AML-193 (cell line): ENCODE data around the gene SLCO2A1.
A peak's percentile ranks its signal among the peaks of the same experiment; 100 is the strongest.

Source experiments
- DNase-seq, 2 experiments: peaks; one replicate each; lab custom pipeline; 2025; lab: John Stamatoyannopoulos, UW

The SLCO2A1 gene

GRCh38 chr3:133999891-134000685 is 29.6 kb downstream of the SLCO2A1 start:
- DNase-seq = no peak

DNA sequence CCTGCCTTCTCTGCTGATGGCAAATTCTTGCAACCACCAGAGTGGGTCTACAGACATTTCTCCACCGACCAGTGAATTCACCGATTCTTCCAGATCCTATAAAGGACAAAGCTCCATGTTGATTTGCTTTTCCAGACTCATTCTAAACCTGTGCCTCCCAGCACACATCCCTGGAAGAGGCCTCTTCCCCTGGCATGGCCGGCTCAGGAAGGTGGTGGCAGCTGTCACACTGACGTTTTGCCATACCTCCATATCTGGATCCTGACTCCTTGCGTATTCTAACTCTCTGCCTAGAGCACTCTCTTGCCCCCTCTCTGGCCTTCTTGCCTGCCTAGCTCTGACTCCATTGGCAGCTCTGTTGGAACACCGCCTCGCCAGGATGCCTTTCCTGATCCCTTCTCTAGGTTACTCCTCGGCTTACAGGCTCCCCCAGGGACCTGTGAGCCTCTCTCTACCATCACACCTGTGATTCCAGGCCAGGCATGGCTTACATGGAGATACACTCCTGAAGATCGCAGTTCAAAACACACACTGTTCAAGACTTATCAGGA is 31.0 kb downstream of the SLCO2A1 start:
- no peak for DNase-seq

- no peak for DNase-seq
These were observed 31.7 kb downstream of the SLCO2A1 start for GRCh38 chr3:133997871-133998635.

- DNase-seq = no peak
These were observed 32.7 kb downstream of the SLCO2A1 start for GRCh38 chr3:133996996-133997395.

GRCh38 chr3:133996251-133996661 is 33.5 kb downstream of the SLCO2A1 start:
- no peak for DNase-seq

DNA sequence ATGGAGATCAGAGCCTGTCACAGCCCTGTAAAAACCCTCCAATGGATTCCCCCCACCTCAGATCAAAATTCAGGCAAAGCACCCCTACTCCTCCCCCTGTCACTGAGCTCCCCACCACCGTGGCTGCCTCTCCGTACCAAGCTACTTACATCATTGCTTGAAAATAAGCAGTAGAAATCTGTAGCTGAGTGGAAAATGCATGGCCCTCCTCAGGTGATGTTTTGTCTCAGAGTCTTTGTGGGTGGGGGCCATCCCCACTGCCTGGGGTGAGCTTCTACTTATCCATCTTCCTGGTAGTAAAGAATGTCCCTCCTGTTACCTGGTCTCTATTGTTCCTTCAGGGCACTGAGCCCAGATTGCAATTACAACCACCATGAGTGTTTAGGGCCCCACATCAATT is 34.5 kb downstream of the SLCO2A1 start:
- no peak for DNase-seq

- no peak for DNase-seq
These were observed 35.4 kb downstream of the SLCO2A1 start for GRCh38 chr3:133994166-133994890.

DNA sequence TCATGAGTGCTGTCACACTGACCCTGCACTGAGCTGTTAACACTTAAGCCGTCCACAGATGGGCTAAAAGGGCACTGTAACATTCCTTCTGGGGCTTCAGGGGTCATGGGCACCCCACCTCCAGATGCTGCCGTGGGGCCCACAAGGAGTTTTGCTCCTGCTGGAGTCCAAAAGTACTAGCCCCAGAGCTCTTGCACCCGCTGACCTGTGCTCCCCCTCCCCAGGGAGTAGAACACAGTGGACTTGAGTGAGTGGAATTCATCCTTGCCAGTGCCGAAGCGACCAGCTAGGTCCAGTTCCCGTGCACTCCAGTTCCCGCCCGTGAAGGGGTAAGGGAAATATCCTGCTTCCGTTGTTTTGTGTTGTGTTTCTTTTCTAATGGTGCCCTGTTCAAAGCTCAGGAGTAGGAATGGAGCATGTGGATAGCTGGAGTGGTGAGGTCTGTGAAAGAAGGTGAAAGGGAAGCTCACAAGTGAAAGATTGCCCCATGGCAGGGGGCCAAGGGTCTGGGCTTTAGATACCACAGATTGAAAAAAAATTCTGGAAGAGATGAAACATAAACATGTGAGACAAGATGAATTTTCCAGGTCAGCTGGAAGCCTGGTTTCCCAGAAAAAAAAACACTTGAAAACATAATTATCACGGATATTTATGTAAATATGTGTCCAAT is 36.6 kb downstream of the SLCO2A1 start:
- DNase-seq = no peak

DNA sequence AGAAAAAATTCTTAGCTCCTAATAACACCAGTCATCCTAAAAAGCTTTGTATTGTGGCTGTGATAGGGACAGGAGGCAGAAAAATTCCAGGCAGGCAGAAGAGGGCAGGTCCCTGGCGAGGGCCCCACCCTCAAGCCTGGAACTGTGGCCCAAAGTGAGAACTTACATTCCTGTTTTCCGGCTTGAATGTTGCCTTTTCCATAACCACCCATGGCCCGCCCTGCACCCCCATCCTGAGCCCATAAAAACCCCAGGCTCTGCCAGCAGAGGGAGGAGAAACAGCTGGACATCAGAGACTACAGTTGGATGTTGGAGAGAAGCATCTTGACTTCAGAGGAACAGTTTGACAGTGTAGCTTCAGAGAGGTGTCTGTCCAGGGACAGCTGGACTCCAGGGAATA is 37.3 kb downstream of the SLCO2A1 start:
- DNase-seq = no peak

GRCh38 chr3:133991637-133992036 is 38.1 kb downstream of the SLCO2A1 start:
- peak in 1 of 2 experiments; percentile 9 for DNase-seq

DNA sequence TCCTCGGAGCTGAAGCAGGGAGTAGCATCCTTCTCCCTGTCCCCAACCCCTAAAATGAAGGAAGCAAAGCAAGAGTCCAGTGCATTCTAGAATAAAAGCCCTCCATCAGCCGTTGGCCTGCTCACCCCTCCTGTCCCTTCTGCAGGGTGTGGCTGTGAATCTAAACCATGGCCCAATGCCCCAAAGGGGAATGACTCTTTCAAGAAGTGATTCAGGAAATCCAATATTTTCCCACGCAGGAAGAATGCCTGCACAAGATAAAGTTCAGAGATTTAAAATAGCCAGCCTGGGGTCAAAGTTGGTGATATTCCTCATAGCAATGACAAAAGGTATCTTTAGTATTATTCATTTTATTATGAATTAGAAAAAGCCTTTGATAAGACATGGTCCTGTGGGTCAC is 38.5 kb downstream of the SLCO2A1 start:
- DNase-seq = no peak

- no peak for DNase-seq
These were observed 39.6 kb downstream of the SLCO2A1 start for GRCh38 chr3:133989936-133990702.

GRCh38 chr3:133988631-133989161 is 41.0 kb downstream of the SLCO2A1 start:
- no peak for DNase-seq

- DNase-seq = no peak
These were observed 41.7 kb downstream of the SLCO2A1 start for GRCh38 chr3:133987948-133988484.

DNA sequence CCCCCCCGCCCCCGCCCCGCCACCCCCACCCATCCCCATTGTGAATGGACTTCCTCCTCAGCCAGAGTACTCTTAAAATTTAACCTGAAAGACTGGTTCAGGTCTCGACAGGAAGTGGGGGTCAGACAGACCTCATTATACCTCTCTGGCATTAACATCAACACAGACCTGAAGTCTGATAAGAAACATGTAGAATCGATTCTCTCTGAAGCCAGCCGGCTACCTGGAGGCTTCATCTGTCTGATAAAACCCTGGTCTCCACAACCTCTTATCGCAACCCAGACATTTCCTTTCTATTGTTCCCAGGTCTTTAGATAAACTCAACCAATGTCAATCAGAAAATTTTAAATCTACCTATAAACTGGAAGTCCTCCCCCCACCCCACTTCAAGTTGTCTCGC is 42.6 kb downstream of the SLCO2A1 start:
- DNase-seq = no peak

GRCh38 chr3:133986311-133986710 is 43.4 kb downstream of the SLCO2A1 start:
- no peak for DNase-seq

GRCh38 chr3:133984975-133985374 is 44.8 kb downstream of the SLCO2A1 start:
- DNase-seq = no peak

- DNase-seq = no peak
These were observed 45.9 kb downstream of the SLCO2A1 start for GRCh38 chr3:133983576-133984560.

GRCh38 chr3:133983126-133983525 is 46.6 kb downstream of the SLCO2A1 start:
- no peak for DNase-seq
